Ishikawa (cell line): ENCODE results near the gene KLF16.

ENCODE experiments used
- CEBPB ChIP-seq: IDR thresholded peaks from 2 replicates; pipeline ENCODE4 v1.6.1; 2012
- CREB1 ChIP-seq: IDR thresholded peaks from 2 replicates; pipeline ENCODE4 v1.6.1; 2012; ENCODE audit warnings: low read depth
- EGR1 ChIP-seq: IDR thresholded peaks from 2 replicates; pipeline ENCODE4 v1.6.1; 2012
- EP300 ChIP-seq: IDR thresholded peaks from 2 replicates; pipeline ENCODE4 v1.6.1; 2012; ENCODE audit warnings: borderline replicate concordance
- FOXM1 ChIP-seq: IDR thresholded peaks from 2 replicates; pipeline ENCODE4 v1.6.1; 2012; ENCODE audit warnings: low read depth, borderline replicate concordance
- MAX ChIP-seq: IDR thresholded peaks from 2 replicates; pipeline ENCODE4 v1.6.1; 2012
- NFIC ChIP-seq: IDR thresholded peaks from 2 replicates; pipeline ENCODE4 v1.6.1; 2012
- RAD21 ChIP-seq: IDR thresholded peaks from 2 replicates; pipeline ENCODE4 v1.6.1; 2012; ENCODE audit warnings: low read depth
- REST ChIP-seq: IDR thresholded peaks from 2 replicates; pipeline ENCODE4 v1.6.1; 2012; ENCODE audit warnings: low read depth, mild to moderate bottlenecking
- TAF1 ChIP-seq: IDR thresholded peaks from 2 replicates; pipeline ENCODE4 v1.6.1; 2012; ENCODE audit warnings: low read depth, mild to moderate bottlenecking
- TCF12 ChIP-seq: IDR thresholded peaks from 2 replicates; pipeline ENCODE4 v1.6.1; 2012; ENCODE audit warnings: low read depth
- TEAD4 ChIP-seq: IDR thresholded peaks from 2 replicates; pipeline ENCODE4 v1.6.1; 2012
- USF1 ChIP-seq: IDR thresholded peaks from 2 replicates; pipeline ENCODE4 v1.6.1; 2012
- YY1 ChIP-seq: IDR thresholded peaks from 2 replicates; pipeline ENCODE4 v1.6.1; 2012; ENCODE audit warnings: low read depth
- ZBTB7A ChIP-seq: IDR thresholded peaks from 2 replicates; pipeline ENCODE4 v1.6.1; 2012; ENCODE audit warnings: low read depth

Gene KLF16

GRCh38 chr19:1814833-1815604, 48.4 kb downstream of the KLF16 start:
- TF ChIP-seq CREB1: no peak

- no peak for TF ChIP-seq EP300
- no peak for TF ChIP-seq YY1
- TF ChIP-seq TEAD4: no peak
- TF ChIP-seq EGR1: no peak
Observed at GRCh38 chr19:1814391-1814790, 49.0 kb downstream of the KLF16 start.

- TF ChIP-seq REST: no peak
- no peak for TF ChIP-seq TCF12
- no peak for TF ChIP-seq TAF1
- TF ChIP-seq YY1: no peak
- no peak for TF ChIP-seq USF1
- TF ChIP-seq ZBTB7A: no peak
- TF ChIP-seq EP300: no peak
- no peak for TF ChIP-seq EGR1
- no peak for TF ChIP-seq NFIC
- no peak for TF ChIP-seq RAD21
- TF ChIP-seq CREB1: no peak
- TF ChIP-seq MAX: no peak
- no peak for TF ChIP-seq TEAD4
- no peak for TF ChIP-seq FOXM1
- TF ChIP-seq CEBPB: no peak
Observed at GRCh38 chr19:1813192-1814182, 49.9 kb downstream of the KLF16 start.

GRCh38 chr19:1812426-1813191, 50.8 kb downstream of the KLF16 start:
- TF ChIP-seq TAF1: no peak
- no peak for TF ChIP-seq TCF12
- TF ChIP-seq CREB1: no peak
- no peak for TF ChIP-seq FOXM1
- TF ChIP-seq EGR1: no peak
- TF ChIP-seq EP300: no peak
- no peak for TF ChIP-seq NFIC
- TF ChIP-seq YY1: no peak
- TF ChIP-seq RAD21: peak; percentile 85
- TF ChIP-seq MAX: peak; percentile 9; the same call in 1 of the 2 replicates
- no peak for TF ChIP-seq CEBPB
- TF ChIP-seq ZBTB7A: no peak; the same call in 1 of the 2 replicates

GRCh38 chr19:1811942-1812425, 51.4 kb downstream of the KLF16 start, which contains the start of gene ATP8B3:
Gene ATP8B3, minus strand, starts transcription at chr19:1812276. Its CDS starts 540 bp downstream, at chr19:1811736.
- no peak for TF ChIP-seq YY1
- no peak for TF ChIP-seq CEBPB
- no peak for TF ChIP-seq RAD21
- no peak for TF ChIP-seq FOXM1
- TF ChIP-seq USF1: no peak
- TF ChIP-seq EP300: no peak
- TF ChIP-seq TCF12: 0 out of 2 replicates have a peak, but pooled peaks have one; percentile 17
- TF ChIP-seq TAF1: 0 out of 2 replicates have a peak, but pooled peaks have one; percentile 29
- peak; percentile 75; the same call in 1 of the 2 replicates for TF ChIP-seq ZBTB7A
- TF ChIP-seq EGR1: 0 out of 2 replicates have a peak, but pooled peaks have one; percentile 5
- TF ChIP-seq REST: no peak
- 0 out of 2 replicates have a peak, but pooled peaks have one; percentile 18 for TF ChIP-seq MAX
- TF ChIP-seq NFIC: no peak
- no peak for TF ChIP-seq TEAD4
- TF ChIP-seq CREB1: no peak
